H1 (cell line): Measurements from ENCODE around the gene HYCC1. TPM values are rescaled to one million over a fixed set of nuclear protein-coding genes. Genes with fewer than 3 reads are reported as not detected.

Experiments
- CTCF ChIA-PET: fragments of 300-600 bp; sonication (Branson Sonifier 250); formaldehyde crosslinking; loops from one replicate; lab custom pipeline; 2021; ENCODE audit not compliant: partially characterized antibody; lab: Charles Lee
- POLR2A ChIA-PET: fragments of 300-600 bp; sonication (Branson Sonifier 250); formaldehyde crosslinking; loops from one replicate; lab custom pipeline; 2021; ENCODE audit warnings: inconsistent platforms; ENCODE audit not compliant: partially characterized antibody; lab: Charles Lee
- DNase-seq, 2 experiments: peaks; one replicate each; pipeline versions ENCODE4 v3.0.0 to v3.0.0-alpha.2; 2010 to 2022; ENCODE audit warnings: low spot score in 2 of 2, low read depth in 1 of 2, mixed read lengths in 1 of 2
- FAIRE-seq: peaks from 2 replicates; lab custom pipeline; 2011; peaks lifted over from hg19 to GRCh38; lab: Jason Lieb, UNC
- H2AFZ ChIP-seq: 2 replicates; pipeline ENCODE4 v1.8.1; 2012; ENCODE audit warnings: low read length, inconsistent platforms
- H2AK5ac ChIP-seq: 2 replicates; pipeline ENCODE4 v1.6.1; 2013; ENCODE audit warnings: low read depth, low read length
- H2BK120ac ChIP-seq: replicated peaks from 2 replicates; pipeline ENCODE3; 2013; ENCODE audit warnings: low read depth, low read length, inconsistent platforms
- H2BK12ac ChIP-seq: 2 replicates; pipeline ENCODE4 v1.6.1; 2013; ENCODE audit warnings: low read depth, low read length
- H2BK15ac ChIP-seq: 2 replicates; pipeline ENCODE4 v1.6.1; 2013; ENCODE audit warnings: low read length
- H2BK20ac ChIP-seq: 2 replicates; pipeline ENCODE4 v1.6.1; 2013; ENCODE audit warnings: low read length
- H2BK5ac ChIP-seq: 2 replicates; pipeline ENCODE4 v1.6.1; 2013; ENCODE audit warnings: low read depth, low read length
- H3K14ac ChIP-seq: 2 replicates; pipeline ENCODE4 v1.6.1; 2013; ENCODE audit warnings: inconsistent platforms; ENCODE audit not compliant: insufficient read length
- H3K18ac ChIP-seq: 2 replicates; pipeline ENCODE4 v1.6.1; 2013; ENCODE audit warnings: low read length; ENCODE audit errors: extremely low read depth
- H3K23ac ChIP-seq: 2 replicates; pipeline ENCODE4 v1.6.1; 2013; ENCODE audit warnings: inconsistent platforms; ENCODE audit not compliant: insufficient read length
- H3K23me2 ChIP-seq: 2 replicates; pipeline ENCODE4 v1.6.1; 2013; ENCODE audit warnings: low read depth, low read length
- H3K27ac ChIP-seq: 2 replicates; pipeline ENCODE4 v1.6.1; 2011; ENCODE audit warnings: low read depth, low read length, inconsistent platforms
- H3K27me3 ChIP-seq, 4 experiments: replicated peaks in 1 of 4; 1 replicate in 1 of 4; 2 replicates in 3 of 4; pipeline versions ENCODE4 v1.6.1 to v1.8.1; 2011 to 2013; ENCODE audit warnings: low read length in 3 of 4, mild to moderate bottlenecking in 3 of 4, inconsistent platforms in 2 of 4, mixed read lengths in 2 of 4, moderate library complexity in 1 of 4; ENCODE audit not compliant: control insufficient read depth in 3 of 4, insufficient read depth in 3 of 4; ENCODE audit errors: extremely low read depth in 1 of 4
- H3K36me3 ChIP-seq, 4 experiments: 2 replicates each; pipeline versions ENCODE4 v1.6.1 to v1.8.1; 2011 to 2013; ENCODE audit warnings: mild to moderate bottlenecking in 4 of 4, low read length in 3 of 4, moderate library complexity in 2 of 4, control low read depth in 1 of 4, inconsistent platforms in 1 of 4; ENCODE audit not compliant: insufficient read depth in 4 of 4, control insufficient read depth in 2 of 4
- H3K4ac ChIP-seq: replicated peaks from 2 replicates; pipeline ENCODE3; 2013; ENCODE audit warnings: low read length, low read depth, mixed read lengths, inconsistent platforms; ENCODE audit not compliant: insufficient read length
- H3K4me1 ChIP-seq, 4 experiments: replicated peaks in 1 of 4; 1 replicate in 1 of 4; 2 replicates in 3 of 4; pipeline versions ENCODE4 v1.6.1 to v1.8.1; 2011 to 2013; ENCODE audit warnings: low read length in 3 of 4, inconsistent platforms in 2 of 4, mixed read lengths in 1 of 4; ENCODE audit not compliant: insufficient read depth in 4 of 4, control insufficient read depth in 3 of 4
- H3K4me2 ChIP-seq, 2 experiments: 2 replicates each; pipeline versions ENCODE4 v1.6.1 to v1.8.1; 2011 to 2013; ENCODE audit warnings: low read depth in 2 of 2, low read length in 2 of 2, control low read depth in 1 of 2, inconsistent platforms in 1 of 2, mild to moderate bottlenecking in 1 of 2; ENCODE audit not compliant: insufficient read depth in 1 of 2
- H3K4me3 ChIP-seq, 4 experiments: fragments of 200-600, 300-600 bp in 1 of 4; sonication (generic), shearing (Covaris generic), sonication (Bioruptor Twin) in 1 of 4; 2 replicates each; pipeline versions ENCODE4 v1.5.1 to v1.8.1; 2011 to 2016; ENCODE audit warnings: low read length in 4 of 4, low read depth in 3 of 4, control low read depth in 2 of 4, inconsistent platforms in 2 of 4, mild to moderate bottlenecking in 2 of 4, mixed read lengths in 1 of 4, moderate library complexity in 1 of 4; ENCODE audit not compliant: insufficient read depth in 2 of 4; ENCODE audit errors: extremely low read depth in 1 of 4
- H3K56ac ChIP-seq: replicated peaks from 2 replicates; pipeline ENCODE3; 2013; ENCODE audit warnings: low read depth, mild to moderate bottlenecking, mixed read lengths, low read length, inconsistent platforms; ENCODE audit not compliant: insufficient read length
- H3K79me1 ChIP-seq: 2 replicates; pipeline ENCODE4 v1.6.1; 2013; ENCODE audit warnings: low read depth, low read length, control low read depth
- H3K79me2 ChIP-seq, 2 experiments: 2 replicates each; pipeline versions ENCODE4 v1.6.1 to v1.8.1; 2012 to 2013; ENCODE audit warnings: low read length in 2 of 2, mild to moderate bottlenecking in 2 of 2, inconsistent platforms in 1 of 2; ENCODE audit not compliant: insufficient read depth in 2 of 2, control insufficient read depth in 1 of 2
- H3K9ac ChIP-seq, 4 experiments: replicated peaks in 1 of 4; 1 replicate in 1 of 4; 2 replicates in 3 of 4; pipeline versions ENCODE4 v1.6.1 to v1.8.1; 2011 to 2013; ENCODE audit warnings: low read depth in 3 of 4, low read length in 3 of 4, control low read depth in 2 of 4, mild to moderate bottlenecking in 2 of 4, moderate library complexity in 2 of 4, inconsistent platforms in 1 of 4; ENCODE audit errors: extremely low read depth in 1 of 4
- H3K9me3 ChIP-seq, 2 experiments: 2 replicates each; pipeline versions ENCODE4 v1.6.1 to v1.8.1; 2012 to 2013; ENCODE audit warnings: mild to moderate bottlenecking in 2 of 2, moderate library complexity in 2 of 2, control low read depth in 1 of 2, inconsistent platforms in 1 of 2, low read depth in 1 of 2, low read length in 1 of 2, mixed read lengths in 1 of 2; ENCODE audit not compliant: insufficient read depth in 2 of 2
- H4K20me1 ChIP-seq, 2 experiments: replicated peaks in 1 of 2; 2 replicates each; pipeline versions ENCODE3 to v1.8.1; 2011 to 2013; ENCODE audit warnings: inconsistent platforms in 2 of 2, low read length in 2 of 2, mild to moderate bottlenecking in 1 of 2; ENCODE audit not compliant: insufficient read depth in 2 of 2, control insufficient read depth in 1 of 2
- H4K5ac ChIP-seq: 2 replicates; pipeline ENCODE4 v1.6.1; 2013; ENCODE audit warnings: low read length, low read depth, mixed read lengths, inconsistent platforms; ENCODE audit not compliant: insufficient read length
- H4K8ac ChIP-seq: 2 replicates; pipeline ENCODE4 v1.8.0; 2013; ENCODE audit warnings: mild to moderate bottlenecking, moderate library complexity, low read length, inconsistent platforms; ENCODE audit not compliant: insufficient read depth; ENCODE audit errors: extremely low read depth
- H4K91ac ChIP-seq: replicated peaks from 2 replicates; pipeline ENCODE3; 2013; ENCODE audit warnings: low read length, mixed read lengths, inconsistent platforms; ENCODE audit not compliant: insufficient read length
- BACH1 ChIP-seq: IDR thresholded peaks from 2 replicates; pipeline ENCODE4 v1.6.1; 2012; ENCODE audit warnings: low read length, improper control_type of control experiment
- CBX5 ChIP-seq: fragments of 300-800, 300-1000 bp; sonication (generic); IDR thresholded peaks from 2 replicates; pipeline ENCODE4 v1.7.1; 2016; ENCODE audit warnings: antibody characterized with exemption, low read length, low read depth
- CHD1 ChIP-seq: IDR thresholded peaks from 2 replicates; pipeline ENCODE4 v1.6.1; 2012; ENCODE audit warnings: low read depth, low read length, improper control_type of control experiment
- GABPA ChIP-seq: IDR thresholded peaks from 2 replicates; pipeline ENCODE4 v1.6.1; 2011; ENCODE audit warnings: mild to moderate bottlenecking, low read length, moderate library complexity, borderline replicate concordance; ENCODE audit not compliant: insufficient read depth
- MAFK ChIP-seq: IDR thresholded peaks from 2 replicates; pipeline ENCODE4 v1.6.1; 2012; ENCODE audit warnings: low read depth, mild to moderate bottlenecking, improper control_type of control experiment, low read length
- POLR2AphosphoS5 ChIP-seq: IDR thresholded peaks from 2 replicates; pipeline ENCODE4 v1.6.1; 2011; ENCODE audit warnings: low read depth, low read length
- RFX5 ChIP-seq: IDR thresholded peaks from 2 replicates; pipeline ENCODE4 v1.6.1; 2011; ENCODE audit warnings: low read depth, low read length, improper control_type of control experiment, borderline replicate concordance
- RNF2 ChIP-seq: fragments of 200-900, 300-1000 bp; sonication (generic); IDR thresholded peaks from 2 replicates; pipeline ENCODE4 v1.7.1; 2016; ENCODE audit warnings: borderline replicate concordance, low read depth, mild to moderate bottlenecking, antibody characterized with exemption, low read length; ENCODE audit not compliant: poor library complexity, severe bottlenecking; ENCODE audit errors: missing control alignments
- SIX5 ChIP-seq: IDR thresholded peaks from 2 replicates; pipeline ENCODE4 v1.6.1; 2011; ENCODE audit warnings: mild to moderate bottlenecking, low read depth, low read length
- TAF7 ChIP-seq: optimal IDR thresholded peaks from 2 replicates; pipeline ENCODE3; 2011; ENCODE audit warnings: low read depth, mild to moderate bottlenecking, inconsistent platforms, low read length, moderate library complexity, borderline replicate concordance
- TEAD4 ChIP-seq: IDR thresholded peaks from 2 replicates; pipeline ENCODE4 v1.6.1; 2012; ENCODE audit warnings: low read depth, low read length, inconsistent platforms, mixed read lengths
- WGBS, 2 experiments: shearing (Covaris generic) in 1 of 2; methylation state at CpG; one replicate each; pipeline versions ENCODE4 v1.1.6 to v1.1.7; 2013 to 2015; ENCODE audit warnings: low lambda C conversion rate in 2 of 2, mixed read lengths in 2 of 2, inconsistent platforms in 1 of 2, low coverage in 1 of 2, missing lambda C conversion rate in 1 of 2; ENCODE audit not compliant: insufficient replicate concordance in 2 of 2, insufficient coverage in 1 of 2, insufficient read length in 1 of 2; ENCODE audit errors: extremely low coverage in 1 of 2, missing lambda C conversion rate in 1 of 2; 5-methylcytosine and 5-hydroxymethylcytosine counted together
- polyA plus RNA-seq, 7 experiments: library from polyadenylated mRNA; depleted of rRNA in 3 of 7; stranded (reverse) in 5 of 7; unstranded in 2 of 7; fragments of >200 nt in 5 of 7; fragments of 200-250 nt in 2 of 7; gene quantifications; 1 replicate in 5 of 7; 2 replicates in 1 of 7; 4 replicates in 1 of 7; pipeline versions ENCODE4 v1.2.1 to v1.2.3, GENCODE V29; 2011 to 2013; ENCODE audit warnings: missing spikeins in 2 of 7, mixed read lengths in 2 of 7
- total RNA-seq: library from RNA; stranded (reverse); fragmentation: NEBNext Ultra II Directional; extraction: Animal tissue kit (Norgen Biotek cat#: 25700); gene quantifications from 2 replicates; pipeline ENCODE4 v1.2.1, GENCODE V29; 2021

Gene HYCC1
- total and polyA plus RNA-seq, 2 of the 8 experiments (the other 6 are each of a cell fraction or from before 2014, with no cell fraction given), result 20.2 to 142 TPM

GRCh38 chr7:22979861-22980260, 34.1 kb downstream of the HYCC1 start:
- no peak overlapping the region for H4K91ac ChIP-seq
- FAIRE-seq (no peak), DNase-seq (no peak)
- H2AK5ac ChIP-seq, result no peak overlapping the region
- H3K79me2 ChIP-seq, result 0 out of 4 replicates have a peak, but pooled peaks cover 0 to 4% of the 10 kb centered on the region in 2 experiments
- peaks cover 0 to 20% (median 3%) of the 10 kb centered on the region in 4 experiments; a peak in 4 of 8 replicates for H3K36me3 ChIP-seq
- no peak overlapping the region for H3K14ac ChIP-seq
- no peak overlapping the region for H3K23ac ChIP-seq
- H4K8ac ChIP-seq, result no peak overlapping the region
- H4K5ac ChIP-seq, result no peak overlapping the region
- H3K9me3 ChIP-seq, result no peaks in the 10 kb centered on the region
- POLR2A ChIA-PET, result no interaction called here
- TF ChIP-seq BACH1 (no peak), CHD1 (no peak), MAFK (no peak), TAF7 (no peak), TEAD4 (no peak), RNF2 (no peak), SIX5 (no peak), POLR2AphosphoS5 (no peak), RFX5 (no peak), GABPA (no peak), CBX5 (no peak)
- H3K27ac ChIP-seq, result no peak overlapping the region
- no peak overlapping the region for H2BK20ac ChIP-seq
- no peak overlapping the region for H3K4me2 ChIP-seq
- no peak overlapping the region for H3K9ac ChIP-seq
- no peaks in the 10 kb centered on the region; the same call in 1 of the 2 replicates for H3K79me1 ChIP-seq
- CTCF ChIA-PET, result interaction anchor here (1.0 kb wide), 1 partner anchor 8 kb away, joined by 3 read pairs; no protein-coding TSS in a partner anchor
- no peak overlapping the region for H2BK120ac ChIP-seq
- no peaks in the 10 kb centered on the region for H3K27me3 ChIP-seq
- WGBS, 2 experiments, result 93% methylated on average over 1 of the region's 1 CpG; no CpG with 5 or more reads in 1 of the 2 experiments
- H3K4me3 ChIP-seq, result no peak overlapping the region
- no peaks in the 10 kb centered on the region; the same call in 1 of the 2 replicates for H3K23me2 ChIP-seq
- H4K20me1 ChIP-seq, result no peaks in the 10 kb centered on the region
- H2BK15ac ChIP-seq, result no peak overlapping the region
- no peak overlapping the region for H3K56ac ChIP-seq
- H3K4ac ChIP-seq, result no peak overlapping the region
- H3K18ac ChIP-seq, result no peak overlapping the region
- no peak overlapping the region for H2BK12ac ChIP-seq
- H3K4me1 ChIP-seq, result no peaks in the 10 kb centered on the region
- H2AFZ ChIP-seq, result no peak overlapping the region
- H2BK5ac ChIP-seq, result no peak overlapping the region
